ENCODE data around the gene TADA2A.

DNA sequence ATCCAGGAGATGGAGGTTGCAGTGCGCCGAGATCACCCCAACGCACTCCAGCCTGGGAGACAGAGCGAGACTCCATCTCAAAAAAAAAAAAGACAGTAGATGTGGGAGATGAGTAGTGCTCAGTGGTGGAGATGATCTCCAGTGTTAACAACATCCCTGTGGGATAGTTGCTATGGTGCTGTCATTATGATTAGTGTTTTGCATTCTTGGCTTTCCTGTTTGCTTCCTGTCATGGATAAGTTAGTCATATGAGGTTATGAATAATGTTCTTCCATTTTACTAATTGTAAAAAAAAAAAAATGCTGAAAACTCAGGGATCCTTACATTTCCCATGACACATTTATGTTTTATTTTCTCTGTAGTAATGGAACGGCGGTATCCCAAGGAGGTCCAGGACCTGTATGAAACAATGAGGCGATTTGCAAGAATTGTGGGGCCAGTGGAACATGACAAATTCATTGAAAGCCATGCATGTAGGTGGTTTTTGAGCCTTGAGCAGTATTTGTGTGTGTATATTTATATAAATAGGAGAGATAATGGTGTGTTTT, 58.5 kb downstream of the TADA2A start:
- TF ChIP-seq CTCF (optimal IDR thresholded peaks at IDR 0.05 in 1 of 3, IDR thresholded peaks at IDR 0.05 in 1 of 3, conservative IDR thresholded peaks at IDR 0.05 in 1 of 3; ENCODE audit: extremely low read depth in 1 of 3, insufficient read depth in 2 of 3, low read length in 3 of 3) (no peak), EZH2 (IDR thresholded peaks at IDR 0.05; ENCODE audit: low read length) (no peak)

Data from keratinocyte (primary cell).